HG03558 (cell line): ENCODE data around the gene SEPTIN12.

Experiments used
- ATAC-seq: cut with Tn5 transposase; IDR thresholded peaks from one replicate; pipeline ENCODE4 v1.9.1; 2021; ENCODE audit warnings: moderate number of reproducible peaks; ENCODE audit not compliant: unreplicated experiment; ENCODE audit errors: extremely low read depth

SEPTIN12 gene

DNA sequence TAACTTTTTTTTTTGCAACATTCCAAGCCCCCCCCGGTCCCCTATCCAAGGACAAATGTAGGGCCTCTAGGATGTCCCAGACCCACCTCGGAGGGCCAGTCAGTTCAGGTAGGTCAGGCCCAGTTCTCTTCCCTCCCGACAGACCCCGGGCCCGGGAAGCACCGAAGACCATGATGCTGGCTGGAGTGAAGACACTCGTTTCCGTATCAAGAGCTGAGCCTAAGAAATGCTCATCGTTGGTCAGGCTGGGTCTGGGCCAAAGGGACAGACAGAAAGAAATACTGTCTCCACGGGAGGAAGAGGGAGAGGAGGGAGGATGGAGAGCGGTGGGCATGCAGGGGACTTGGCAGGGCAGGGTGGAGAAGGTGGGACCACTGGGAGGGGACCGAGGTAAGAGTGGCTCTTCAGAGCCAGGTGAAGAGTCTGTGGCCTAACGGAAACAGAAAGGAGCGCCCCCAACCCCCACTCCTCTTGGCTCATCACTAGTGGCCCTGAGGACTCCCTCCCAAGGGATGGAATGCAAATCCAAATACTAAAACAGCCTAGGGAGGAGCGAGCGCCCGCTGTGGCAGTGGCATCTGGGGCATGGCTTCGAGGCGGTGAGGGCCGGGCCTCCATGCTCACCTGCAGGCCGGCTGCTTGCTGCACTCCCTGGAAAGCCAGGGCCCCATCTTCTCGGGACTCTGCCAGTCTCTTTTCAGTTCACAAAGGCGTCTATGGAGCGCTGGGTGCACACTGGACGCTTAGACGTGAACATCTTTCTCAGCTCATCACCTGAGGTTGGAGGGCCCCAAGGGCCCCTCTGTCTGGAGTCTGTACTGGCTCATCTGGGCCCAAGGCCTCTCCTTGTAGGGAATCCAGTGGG lies 16.0 kb upstream of the SEPTIN12 start:
- ATAC-seq = no peak

DNA sequence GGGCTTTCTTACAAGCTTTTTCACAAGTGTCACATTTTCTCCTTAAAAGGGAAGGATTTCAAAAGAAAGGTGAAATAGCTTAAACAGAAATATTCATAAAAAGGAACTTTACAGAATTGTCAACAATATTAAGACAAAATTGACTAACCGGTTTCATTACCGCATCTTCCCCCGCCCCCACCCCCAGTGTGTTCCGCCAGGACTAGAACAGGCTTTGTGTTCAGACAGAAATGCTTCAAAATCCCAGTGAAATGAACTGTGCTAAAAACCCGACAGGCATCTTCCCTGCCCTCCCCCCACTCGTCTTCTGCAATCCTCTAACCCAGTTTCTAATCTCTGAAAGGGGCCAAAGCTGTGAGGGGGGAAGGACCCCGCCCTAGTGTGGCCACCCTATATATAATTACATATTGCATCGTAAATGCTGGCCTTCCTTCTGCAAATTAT lies 15.3 kb upstream of the SEPTIN12 start:
- no peak for ATAC-seq

DNA sequence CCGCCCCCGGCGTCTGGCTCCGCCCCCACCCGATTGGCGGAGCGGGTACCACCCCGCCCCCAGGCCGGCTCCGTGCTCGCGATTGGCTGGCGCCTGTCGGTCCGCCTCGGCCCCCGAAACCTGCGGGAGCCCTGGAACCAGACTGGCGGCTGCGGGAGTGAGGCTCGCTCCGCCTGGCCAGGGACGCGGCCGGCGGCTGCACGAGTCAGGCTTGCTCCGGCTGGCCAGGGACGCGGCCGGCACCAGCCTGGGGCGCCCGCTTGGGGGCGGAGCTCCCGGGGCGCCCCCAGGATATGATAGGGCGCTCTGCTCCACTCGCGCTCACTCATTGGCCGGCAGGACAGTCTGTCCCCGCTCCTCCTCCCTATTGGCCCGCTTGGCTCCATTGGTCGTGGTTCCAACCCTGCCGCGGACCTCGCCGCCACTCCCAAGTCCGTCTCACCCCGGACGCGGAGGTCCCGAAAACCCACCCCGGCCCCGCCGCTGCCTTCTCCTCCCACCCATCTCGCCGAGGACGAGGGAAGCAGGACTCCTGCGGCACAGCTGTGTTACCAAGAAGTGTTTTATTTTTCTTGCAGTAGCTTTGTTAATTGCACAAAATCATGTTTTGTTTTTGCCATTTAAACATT lies 14.6 kb upstream of the SEPTIN12 start:
- ATAC-seq = peak; percentile 78

DNA sequence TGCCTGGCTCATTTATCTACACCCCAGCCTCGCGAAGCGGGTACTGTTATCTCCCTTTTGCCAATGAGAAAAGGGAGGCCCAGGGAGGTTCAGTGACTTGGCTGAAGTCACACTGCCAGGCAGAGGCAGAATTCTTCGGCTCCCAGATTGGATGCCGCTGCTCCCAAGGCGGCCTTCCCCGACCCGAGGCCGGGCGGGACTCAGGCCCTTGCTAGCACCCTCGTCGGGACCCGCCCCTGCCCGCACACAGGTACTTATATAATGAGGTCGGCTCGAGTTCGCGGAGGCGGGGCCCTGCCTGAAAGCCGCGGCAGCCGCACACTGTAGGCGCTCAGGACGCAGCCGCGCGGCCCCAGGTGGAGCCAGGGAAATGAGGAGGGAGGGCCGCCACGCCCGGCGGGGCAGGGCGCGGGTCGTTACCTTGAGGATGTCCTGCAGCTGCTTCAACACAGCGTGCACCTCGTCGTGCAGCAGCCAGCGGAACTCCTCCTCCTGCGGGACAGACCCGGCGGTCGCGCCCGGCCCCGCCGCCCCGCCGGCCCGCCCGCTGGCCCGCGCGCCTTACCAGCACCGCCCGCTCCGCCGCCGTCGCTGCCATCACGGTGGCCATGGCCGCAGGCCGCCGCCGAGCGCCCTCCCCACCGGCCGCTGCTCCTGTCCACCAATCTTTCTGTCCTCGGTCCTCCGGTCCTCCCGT lies 14.0 kb upstream of the SEPTIN12 start, which contains the start of gene ROGDI:
Gene ROGDI (minus strand): TSS at position 672 of the 697 bp plus-strand sequence. CDS start 62 bp downstream, at position 610.
- ATAC-seq = peak; percentile 25

DNA sequence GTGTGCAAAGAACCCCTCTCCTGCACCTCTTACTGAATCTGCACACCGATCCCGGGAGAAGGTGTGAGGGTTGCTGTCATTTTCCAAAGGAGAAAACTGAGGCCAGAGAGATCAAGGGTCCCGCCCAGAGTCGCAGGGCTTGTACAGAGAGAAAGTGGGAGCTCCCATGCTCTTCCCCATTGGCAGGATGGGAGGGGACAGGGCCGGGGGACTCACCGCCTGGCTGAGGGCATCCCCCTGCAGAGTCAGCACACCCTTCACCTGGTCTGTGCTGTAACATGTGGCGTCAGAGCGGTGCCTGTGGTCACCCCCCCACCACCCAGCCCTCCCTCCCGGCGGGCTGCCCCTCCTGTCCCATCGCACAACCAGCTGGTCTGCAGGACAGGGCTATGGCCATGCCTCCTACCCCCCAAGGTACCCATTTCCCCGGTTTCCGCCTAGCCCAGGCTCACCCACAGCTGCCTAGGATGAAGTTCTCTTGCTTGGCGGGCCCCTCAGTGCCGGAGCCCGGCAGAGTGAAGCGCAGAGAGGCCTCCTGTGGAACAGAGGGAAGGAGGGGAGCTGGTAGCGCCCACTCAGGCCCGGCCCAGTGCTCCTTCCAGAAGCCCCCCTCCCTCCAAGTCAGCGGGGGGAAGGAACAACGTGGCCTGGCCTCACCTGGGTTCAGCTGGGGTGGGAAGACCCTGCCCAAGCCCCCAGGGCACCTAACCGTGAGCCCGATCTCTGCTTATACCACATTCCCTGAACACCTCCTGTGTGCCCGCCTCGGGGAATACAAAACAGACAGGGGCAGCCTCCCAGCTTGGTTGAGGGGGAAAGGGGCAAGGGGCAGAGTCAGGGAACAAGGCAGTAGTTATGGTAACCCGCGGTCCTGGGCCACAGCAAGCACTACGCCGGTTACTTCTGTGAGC lies 13.2 kb upstream of the SEPTIN12 start:
- ATAC-seq = no peak

DNA sequence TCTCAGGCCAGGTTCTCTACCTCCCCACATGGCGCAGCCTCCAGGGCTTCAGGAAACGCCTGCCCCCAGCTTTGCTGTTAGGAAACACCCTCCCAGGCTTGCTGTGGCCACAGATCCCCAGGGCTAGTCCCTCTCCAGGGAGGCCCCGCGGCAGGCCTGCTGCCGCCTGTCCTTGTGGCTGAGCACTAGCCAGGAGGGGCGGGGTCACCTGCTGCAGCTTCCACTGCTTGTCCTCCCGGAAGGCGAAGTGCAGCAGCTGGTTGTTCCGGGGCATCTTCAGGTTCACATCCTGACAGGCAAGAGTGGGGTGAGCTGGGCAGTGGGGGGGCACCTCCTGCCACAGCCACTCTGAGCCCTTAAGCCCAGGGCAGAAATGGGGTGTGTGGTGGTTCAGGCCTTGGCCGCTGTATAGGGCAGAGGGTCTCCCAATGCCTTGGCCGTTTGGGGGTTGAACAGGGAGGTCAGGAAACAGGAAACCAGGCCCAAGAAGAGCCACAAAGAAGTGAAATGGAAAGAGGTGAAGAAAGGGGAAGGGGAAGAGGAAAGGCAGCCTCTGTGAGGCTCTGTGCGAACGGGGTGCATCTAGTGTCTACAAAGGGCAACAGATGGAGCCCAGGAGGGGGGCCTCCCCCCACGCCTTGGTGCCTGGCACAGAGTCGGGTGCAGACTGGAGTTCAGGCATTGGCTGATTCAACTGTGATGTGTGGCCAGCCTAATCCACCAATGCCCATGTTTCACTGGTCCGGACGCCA lies 12.3 kb upstream of the SEPTIN12 start:
- no peak for ATAC-seq

DNA sequence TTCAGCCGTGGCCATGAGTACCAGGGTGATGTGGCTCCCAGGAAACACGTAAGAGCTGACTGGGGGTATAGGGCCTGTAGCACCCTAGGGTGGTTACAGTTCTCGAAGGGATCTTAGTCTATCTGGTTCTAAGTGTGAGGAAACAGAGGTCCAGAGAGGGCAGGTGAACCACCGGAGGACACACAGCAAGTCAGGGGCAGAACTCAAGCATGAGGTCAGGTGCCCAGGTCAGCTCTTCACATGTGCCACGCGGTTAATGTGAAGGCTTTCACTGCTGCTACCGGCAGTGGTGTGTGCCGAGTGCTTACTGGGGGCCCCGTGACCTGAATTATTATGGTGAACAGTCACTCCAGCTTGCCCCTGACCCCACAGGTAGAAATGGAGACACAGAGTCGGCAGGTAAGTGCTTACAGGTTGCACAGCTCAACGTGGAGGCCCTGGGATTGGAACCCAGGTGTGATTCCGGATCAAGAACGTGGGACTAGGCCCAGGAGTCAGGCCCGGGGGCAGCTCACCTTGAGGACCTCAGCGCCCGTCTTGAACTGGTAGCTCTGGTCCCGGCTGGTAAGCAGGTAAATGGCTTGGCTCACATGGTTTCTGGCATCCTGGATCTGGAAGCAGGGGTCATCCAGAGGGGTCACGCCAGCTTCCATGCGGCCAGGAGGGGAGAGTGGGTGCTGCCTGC lies 11.2 kb upstream of the SEPTIN12 start:
- no peak for ATAC-seq

DNA sequence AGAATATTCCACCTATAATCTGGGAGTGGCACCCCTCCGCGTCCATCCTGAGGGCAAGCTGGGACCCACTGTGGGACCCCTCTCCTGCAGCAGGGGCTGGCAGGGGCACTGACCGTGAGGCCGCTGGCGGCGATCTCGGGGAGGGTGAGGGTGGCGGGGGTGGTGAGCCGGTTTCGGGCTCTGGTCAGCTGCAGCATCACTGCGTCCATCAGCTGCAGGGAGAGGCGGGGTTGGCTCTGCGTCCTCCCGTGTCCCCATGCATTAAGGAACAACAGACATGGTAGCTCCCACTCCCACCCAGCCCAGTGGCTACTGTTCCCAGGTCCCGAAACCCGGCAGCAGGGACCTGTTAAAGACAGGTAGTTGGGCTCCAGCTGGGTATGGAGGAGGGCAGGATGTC lies 10.3 kb upstream of the SEPTIN12 start:
- no peak for ATAC-seq

DNA sequence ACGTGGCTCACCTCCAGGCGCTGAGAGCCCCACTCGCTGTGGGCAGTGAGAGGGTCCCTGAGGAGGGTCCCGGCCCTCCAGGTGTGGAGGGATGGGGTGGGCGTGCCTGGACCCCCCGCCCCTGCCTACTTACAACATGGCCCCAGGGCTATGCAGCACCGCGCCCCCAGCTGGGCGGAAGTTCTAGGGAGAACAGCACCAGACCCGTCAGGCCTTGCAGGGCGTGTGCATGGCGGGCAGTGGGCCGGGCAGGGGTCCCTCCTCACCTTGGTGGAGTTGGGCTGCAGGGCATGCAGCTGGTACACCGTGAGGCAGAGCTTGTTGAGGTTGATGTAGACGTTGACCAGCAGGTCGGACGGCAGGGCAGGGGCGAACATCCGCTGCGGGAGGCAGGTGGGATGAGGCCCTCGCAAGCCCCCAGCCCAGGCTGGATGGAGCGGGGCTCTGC lies 9.7 kb upstream of the SEPTIN12 start:
- no peak for ATAC-seq

DNA sequence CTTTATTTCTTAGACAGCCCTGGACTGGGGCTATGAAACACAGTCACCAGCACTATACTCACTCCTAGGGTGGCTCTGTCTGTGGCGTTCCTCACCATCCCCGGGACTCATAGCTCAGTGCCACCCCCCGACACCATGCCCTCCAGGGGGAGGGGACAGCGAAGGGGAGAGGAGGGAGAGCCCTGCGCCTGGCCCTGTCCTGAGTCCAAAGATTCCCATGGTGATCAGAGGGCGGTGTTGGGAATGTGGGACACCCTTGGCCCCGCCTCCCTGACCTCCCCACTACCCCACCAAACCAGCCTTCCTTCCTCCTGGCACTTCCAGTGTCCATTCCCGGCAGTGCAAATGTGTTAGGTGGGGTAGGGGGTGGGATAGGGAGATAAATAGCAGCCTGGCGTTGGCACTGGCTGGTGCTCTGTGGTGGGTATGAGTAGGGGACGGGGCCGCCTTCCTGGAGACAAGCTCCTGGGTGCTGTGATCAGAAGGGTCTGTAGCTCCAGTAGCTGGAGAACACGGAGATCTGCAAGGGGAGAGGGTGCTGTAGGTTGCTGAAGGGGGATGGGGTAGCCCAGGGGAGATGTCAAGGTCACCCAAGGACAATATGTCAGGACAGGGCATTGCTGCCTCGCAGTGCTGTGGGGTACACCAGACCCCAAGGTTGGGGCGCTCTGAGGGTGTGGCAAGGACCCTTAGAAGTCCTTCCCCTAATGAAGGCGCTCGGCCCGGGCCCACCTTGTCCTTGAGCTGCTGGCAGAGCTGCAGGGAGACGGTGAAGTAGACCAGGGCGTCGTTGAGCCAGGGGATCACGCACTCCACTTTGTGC lies 9.0 kb upstream of the SEPTIN12 start:
- no peak for ATAC-seq

DNA sequence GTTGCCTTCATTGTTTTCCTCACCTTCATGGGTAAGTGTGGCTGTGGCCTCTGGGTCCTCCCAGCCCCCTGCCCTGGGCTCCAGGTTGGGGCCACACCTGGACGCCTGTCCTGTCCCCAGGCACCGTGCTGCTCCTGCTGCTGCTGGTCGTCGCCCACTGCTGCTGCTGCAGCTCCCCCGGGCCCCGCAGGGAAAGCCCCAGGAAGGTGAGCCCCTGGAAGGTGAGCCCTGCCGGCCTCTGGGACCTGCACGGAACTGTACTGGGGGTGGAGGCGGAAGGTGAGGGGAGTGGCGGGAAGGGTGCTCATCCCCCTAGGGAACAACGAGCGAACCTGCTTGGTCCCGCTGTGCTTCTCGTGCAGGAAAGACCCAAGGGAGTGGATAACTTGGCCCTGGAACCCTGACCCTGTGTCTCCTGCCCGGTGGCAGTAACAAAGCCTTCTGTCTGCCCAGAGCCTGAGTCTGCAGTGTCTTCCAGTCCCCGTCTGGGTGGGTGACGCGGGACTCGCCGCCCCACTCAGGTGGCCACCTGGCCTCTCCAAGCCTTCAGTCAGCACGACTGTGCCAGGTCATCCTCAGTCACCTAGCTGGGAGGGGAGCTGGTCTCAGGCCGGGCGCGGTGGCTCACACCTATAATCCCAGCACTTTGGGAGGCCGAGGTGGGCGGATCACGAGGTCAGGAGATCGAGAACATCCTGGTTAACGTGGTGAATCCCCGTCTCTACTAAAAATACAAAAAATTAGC lies 7.9 kb upstream of the SEPTIN12 start:
- ATAC-seq = no peak

DNA sequence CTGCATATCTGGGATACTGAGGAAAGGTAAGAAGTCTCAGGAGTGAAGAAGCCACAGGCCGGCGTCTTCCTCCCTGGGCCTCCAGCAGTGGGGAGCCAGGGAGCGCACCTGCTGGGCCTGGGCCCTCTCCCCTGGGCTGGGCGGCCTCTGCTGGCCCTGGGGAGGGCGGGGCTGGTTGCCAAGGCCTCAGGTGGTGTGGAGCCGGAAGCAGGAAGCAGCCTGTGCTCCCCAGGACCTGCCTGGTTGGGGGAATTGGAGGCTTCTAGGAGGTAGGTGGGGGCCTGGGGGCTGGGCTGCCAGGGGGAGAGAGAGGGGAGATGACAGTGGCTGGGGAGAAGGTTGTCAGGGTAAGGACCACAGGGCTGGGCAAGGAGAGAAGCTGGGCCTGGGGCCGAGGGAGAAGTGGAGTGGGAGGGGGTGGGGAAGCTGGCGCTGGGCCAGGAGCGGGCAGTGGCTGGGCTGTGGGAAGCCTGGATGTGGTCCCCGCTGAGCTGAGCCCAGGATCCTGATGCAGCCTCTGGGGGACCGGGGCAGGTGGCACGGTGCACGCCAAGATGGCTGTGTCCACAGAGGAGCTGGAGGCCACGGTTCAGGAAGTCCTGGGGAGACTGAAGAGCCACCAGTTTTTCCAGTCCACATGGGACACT lies 7.2 kb upstream of the SEPTIN12 start, which contains the start of gene SMIM22:
Gene SMIM22 (plus strand): TSS at position 189 of the 647 bp plus-strand sequence. CDS start 366 bp downstream, at position 555.
- ATAC-seq = no peak

DNA sequence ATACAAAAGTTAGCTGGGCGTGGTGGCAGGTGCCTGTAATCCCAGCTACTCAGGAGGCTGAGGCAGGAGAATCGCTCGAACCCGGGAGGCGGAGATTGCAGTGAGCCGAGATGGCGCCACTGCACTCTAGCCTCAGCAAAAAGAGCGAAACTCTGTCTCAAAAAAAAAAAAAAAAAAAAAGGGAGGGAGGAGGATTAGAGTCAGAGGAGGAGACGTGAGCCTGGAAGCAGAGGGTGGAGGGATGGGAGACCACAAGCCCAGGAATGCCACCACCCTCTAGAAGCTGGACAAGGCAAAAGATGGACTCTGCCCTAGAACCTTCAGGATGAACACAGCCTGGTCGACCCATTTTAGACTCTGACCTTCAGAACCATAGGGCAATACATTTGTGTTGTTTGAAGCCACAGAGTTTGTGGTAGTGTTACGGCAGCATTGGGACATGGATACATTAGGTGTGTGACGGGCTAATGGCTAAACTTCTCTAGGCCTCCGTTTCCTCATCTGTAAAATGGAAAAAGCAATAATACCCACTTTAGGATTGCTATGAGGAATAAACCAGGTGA lies 4.9 kb upstream of the SEPTIN12 start:
- ATAC-seq = no peak

DNA sequence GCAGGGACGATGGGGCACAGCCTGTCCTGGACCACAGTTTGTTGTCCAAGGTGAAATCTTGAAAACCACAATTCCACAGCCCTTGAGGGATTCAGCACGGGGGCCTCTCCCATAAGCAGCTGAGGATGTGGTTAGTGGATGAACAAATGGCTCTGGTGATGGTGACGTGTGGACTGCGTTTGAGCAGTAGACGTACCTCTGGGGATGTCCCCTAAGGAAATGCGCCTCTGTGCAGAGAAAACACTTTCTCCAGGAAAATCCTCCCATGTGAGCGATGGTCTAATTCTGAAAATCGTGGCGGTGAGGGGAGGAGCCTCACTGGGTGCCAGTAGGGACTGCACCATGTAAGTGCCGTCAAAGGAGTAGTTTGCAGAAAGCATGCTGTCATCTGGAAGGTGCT lies 2.7 kb upstream of the SEPTIN12 start:
- no peak for ATAC-seq

DNA sequence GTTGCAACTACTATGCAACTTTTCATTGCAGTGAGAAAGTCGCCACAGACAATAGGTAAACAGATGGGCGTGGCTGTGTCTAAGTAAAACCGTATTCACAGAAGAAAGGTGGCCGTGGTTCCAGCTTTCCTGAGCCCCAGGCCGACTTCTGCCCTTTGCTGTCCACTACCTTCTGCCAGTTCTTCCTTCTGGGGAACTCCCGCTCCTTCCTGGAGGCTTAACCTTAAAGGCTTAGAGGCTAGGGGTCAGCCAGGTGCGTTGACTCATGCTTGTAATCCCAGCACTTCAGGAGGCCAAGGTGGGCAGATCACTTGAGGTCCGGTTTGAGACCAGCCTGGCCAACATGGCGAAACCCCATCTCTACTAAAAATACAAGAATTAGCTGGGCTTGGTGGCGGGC lies 2.1 kb upstream of the SEPTIN12 start:
- ATAC-seq = no peak

DNA sequence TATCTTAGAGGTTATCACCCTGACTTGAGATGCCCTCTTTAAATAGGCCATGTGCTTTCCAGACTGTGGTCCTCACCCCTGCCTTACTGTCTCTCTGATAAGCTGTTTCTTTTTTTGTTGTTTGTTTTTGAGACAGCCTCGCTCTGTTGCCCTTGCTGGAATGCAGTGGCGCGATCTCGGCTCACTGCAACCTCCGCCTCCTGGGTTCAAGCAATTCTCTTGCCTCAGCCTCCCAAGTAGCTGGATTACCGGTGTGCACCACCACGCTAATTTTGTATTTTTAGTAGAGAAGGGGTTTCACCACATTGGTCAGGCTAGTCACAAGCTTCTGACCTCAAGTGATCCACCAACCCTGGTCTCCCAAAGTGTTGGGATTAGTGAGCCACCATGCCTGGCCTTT lies 765 bp upstream of the SEPTIN12 start:
- no peak for ATAC-seq
